Keratinocyte (primary cell): ENCODE results near the gene DDX42. TPM values are rescaled to one million over a fixed set of nuclear protein-coding genes. Genes with fewer than 3 reads are reported as not detected.

Experiments
- DNase-seq: peaks from one replicate; pipeline ENCODE4 v3.0.0-alpha.2; 2011; ENCODE audit warnings: low read depth, missing footprints, low spot score
- FAIRE-seq: peaks from 2 replicates; lab custom pipeline; 2011; peaks lifted over from hg19 to GRCh38; lab: Jason Lieb, UNC
- H2AFZ ChIP-seq: 2 replicates; pipeline ENCODE4 v1.6.0; 2012; ENCODE audit warnings: low read length, control low read depth, inconsistent platforms; ENCODE audit not compliant: control insufficient read depth
- H3K27ac ChIP-seq: 2 replicates; pipeline ENCODE4 v1.5.1; 2011; ENCODE audit warnings: low read length; ENCODE audit not compliant: control insufficient read depth, insufficient read depth
- H3K27me3 ChIP-seq: 3 replicates; pipeline ENCODE4 v1.6.0; 2011; ENCODE audit warnings: low read length; ENCODE audit not compliant: control insufficient read depth, insufficient read depth; ENCODE audit errors: extremely low read depth
- H3K36me3 ChIP-seq, 2 experiments: 2 replicates in 1 of 2; 3 replicates in 1 of 2; pipeline ENCODE4 v1.5.1; 2011; ENCODE audit warnings: low read length in 2 of 2, mild to moderate bottlenecking in 1 of 2; ENCODE audit not compliant: control insufficient read depth in 2 of 2, insufficient read depth in 2 of 2; ENCODE audit errors: extremely low read depth in 1 of 2
- H3K4me1 ChIP-seq: 3 replicates; pipeline ENCODE4 v1.5.1; 2011; ENCODE audit warnings: low read length; ENCODE audit not compliant: control insufficient read depth, insufficient read depth; ENCODE audit errors: extremely low read depth
- H3K4me2 ChIP-seq: 3 replicates; pipeline ENCODE4 v1.6.0; 2011; ENCODE audit warnings: low read depth, low read length; ENCODE audit not compliant: control insufficient read depth, insufficient read depth; ENCODE audit errors: extremely low read depth
- H3K4me3 ChIP-seq, 3 experiments: fragments of 200-600 bp in 1 of 3; sonication (generic) in 1 of 3; 2 replicates in 2 of 3; 3 replicates in 1 of 3; pipeline ENCODE4 v1.5.1; 2011 to 2016; ENCODE audit warnings: low read length in 3 of 3, mild to moderate bottlenecking in 3 of 3, control low read depth in 2 of 3, inconsistent platforms in 1 of 3, low read depth in 1 of 3, mixed read lengths in 1 of 3, mixed run types in 1 of 3, moderate library complexity in 1 of 3; ENCODE audit not compliant: control insufficient read depth in 2 of 3, insufficient read depth in 2 of 3; ENCODE audit errors: extremely low read depth in 1 of 3
- H3K79me2 ChIP-seq: 2 replicates; pipeline ENCODE4 v1.6.0; 2012; ENCODE audit warnings: low read length; ENCODE audit not compliant: control insufficient read depth, insufficient read depth
- H3K9ac ChIP-seq: 3 replicates; pipeline ENCODE4 v1.6.0; 2011; ENCODE audit warnings: low read length; ENCODE audit not compliant: control insufficient read depth, insufficient read depth; ENCODE audit errors: extremely low read depth
- H3K9me1 ChIP-seq: 3 replicates; pipeline ENCODE4 v1.6.0; 2011; ENCODE audit warnings: low read length; ENCODE audit not compliant: control insufficient read depth, insufficient read depth; ENCODE audit errors: extremely low read depth
- H3K9me3 ChIP-seq: 2 replicates; pipeline ENCODE4 v1.5.1; 2012; ENCODE audit warnings: low read depth, low read length; ENCODE audit not compliant: control insufficient read depth
- H4K20me1 ChIP-seq: 3 replicates; pipeline ENCODE4 v1.6.0; 2011; ENCODE audit warnings: low read length; ENCODE audit not compliant: control insufficient read depth, insufficient read depth; ENCODE audit errors: extremely low read depth
- CTCF ChIP-seq, 3 experiments: IDR thresholded peaks in 1 of 3; conservative IDR thresholded peaks in 1 of 3; optimal IDR thresholded peaks in 1 of 3; 2 replicates in 2 of 3; 3 replicates in 1 of 3; pipeline versions ENCODE3 to v1.5.1; 2011; ENCODE audit warnings: low read length in 3 of 3, mild to moderate bottlenecking in 3 of 3, moderate library complexity in 2 of 3, control low read depth in 1 of 3, inconsistent platforms in 1 of 3; ENCODE audit not compliant: insufficient read depth in 2 of 3; ENCODE audit errors: extremely low read depth in 1 of 3
- EZH2 ChIP-seq: IDR thresholded peaks from one replicate; pipeline ENCODE4 v1.6.1; 2012; ENCODE audit warnings: inconsistent platforms, mild to moderate bottlenecking, low read length, moderate library complexity
- dilution Hi-C: fragments of 300-500 bp; cut with MboI; formaldehyde crosslinking; loops from one replicate; pipeline ENCODE4 v1.7.0; 2020; ENCODE audit warnings: low sequenced_read_pairs; ENCODE audit not compliant: extremely low pct_ligation_motif_present
- polyA plus RNA-seq, 5 experiments: library from polyadenylated mRNA; depleted of rRNA in 3 of 5; stranded (reverse) in 3 of 5; stranded (forward) in 1 of 5; unstranded in 1 of 5; fragments of >200 nt; gene quantifications; 1 replicate in 1 of 5; 2 replicates in 3 of 5; 3 replicates in 1 of 5; pipeline versions ENCODE4 v1.2.1 to v1.2.3, GENCODE V29; 2011 to 2012; ENCODE audit warnings: missing spikeins in 2 of 5, low read depth in 1 of 5, low replicate concordance in 1 of 5

DDX42 gene
- polyA plus RNA-seq, 1 donor (not counting 4 experiments of a cell fraction or from before 2014, with no cell fraction given), result 116 TPM

- dilution Hi-C loops, result no loop called here
- H3K9me3 ChIP-seq, result no peaks in the 10 kb centered on the region
- no peaks in the 10 kb centered on the region for H3K36me3 ChIP-seq
- TF ChIP-seq CTCF (optimal IDR thresholded peaks at IDR 0.05 in 1 of 3, IDR thresholded peaks at IDR 0.05 in 1 of 3, conservative IDR thresholded peaks at IDR 0.05 in 1 of 3; ENCODE audit: extremely low read depth in 1 of 3, insufficient read depth in 2 of 3, low read length in 3 of 3) (no peak), EZH2 (no peak)
- no peak overlapping the region for H3K9ac ChIP-seq
- H3K79me2 ChIP-seq, result no peaks in the 10 kb centered on the region
- peaks cover 9% of the 10 kb centered on the region for H3K27me3 ChIP-seq
- no peak for DNase-seq
- no peak overlapping the region for H2AFZ ChIP-seq
- no peak overlapping the region for H3K4me3 ChIP-seq
- FAIRE-seq, result no peak
- H3K4me2 ChIP-seq, result no peak overlapping the region
- no peak overlapping the region for H3K27ac ChIP-seq
- no peaks in the 10 kb centered on the region for H4K20me1 ChIP-seq
- H3K4me1 ChIP-seq, result no peaks in the 10 kb centered on the region
- no peaks in the 10 kb centered on the region for H3K9me1 ChIP-seq
Measured at GRCh38 chr17:63850401-63850800, 76.4 kb downstream of the DDX42 start.

- Histone ChIP-seq H3K4me3 (no peak overlapping the region), H3K9me1 (no peaks in the 10 kb centered on the region), H3K27me3 (peaks cover 9% of the 10 kb centered on the region), H4K20me1 (no peaks in the 10 kb centered on the region), H3K36me3 (no peaks in the 10 kb centered on the region), H2AFZ (no peak overlapping the region), H3K4me2 (no peak overlapping the region), H3K27ac (no peak overlapping the region), H3K4me1 (no peaks in the 10 kb centered on the region), H3K79me2 (no peaks in the 10 kb centered on the region), H3K9me3 (no peaks in the 10 kb centered on the region), H3K9ac (no peak overlapping the region)
- dilution Hi-C loops, result no loop called here
- FAIRE-seq (no peak), DNase-seq (no peak)
- TF ChIP-seq CTCF (optimal IDR thresholded peaks at IDR 0.05 in 1 of 3, IDR thresholded peaks at IDR 0.05 in 1 of 3, conservative IDR thresholded peaks at IDR 0.05 in 1 of 3; ENCODE audit: extremely low read depth in 1 of 3, insufficient read depth in 2 of 3, low read length in 3 of 3) (no peak), EZH2 (no peak)
Measured at GRCh38 chr17:63853260-63853659, 79.3 kb downstream of the DDX42 start.
